Activated CD4-positive, alpha-beta T cell treated with anti-CD3 and anti-CD28 coated beads, Interleukin-2, amount 10 ng/mL, durations not matched to agents 7 days and 5 days (primary cell): ENCODE data around the gene CCR7. TPM values are rescaled to one million over a fixed set of nuclear protein-coding genes. Genes with fewer than 3 reads are reported as not detected.

Experiments
- CTCF ChIA-PET: fragments of 350-600 bp; sonication (Branson Sonifier 250); formaldehyde crosslinking; loops from one replicate; lab custom pipeline; 2021; ENCODE audit warnings: antibody characterized with exemption; lab: Charles Lee
- POLR2A ChIA-PET: fragments of 350-600 bp; sonication (Branson Sonifier 250); formaldehyde crosslinking; loops from one replicate; lab custom pipeline; 2021; ENCODE audit warnings: antibody characterized with exemption; lab: Charles Lee
- DNase-seq: peaks from one replicate; pipeline ENCODE4 v3.0.0-alpha.2; 2020
- H3K27ac Mint-ChIP-seq: one replicate; pipeline ENCODE4 v1.8.0; 2021; ENCODE audit warnings: mild to moderate bottlenecking, moderate library complexity, mixed read lengths
- H3K27me3 Mint-ChIP-seq: one replicate; pipeline ENCODE4 v1.8.0; 2021; ENCODE audit warnings: mixed read lengths
- H3K36me3 Mint-ChIP-seq: one replicate; pipeline ENCODE4 v1.8.0; 2021; ENCODE audit warnings: low read depth, mixed read lengths
- H3K4me1 Mint-ChIP-seq: one replicate; pipeline ENCODE4 v1.8.0; 2021; ENCODE audit warnings: mixed read lengths
- H3K4me3 Mint-ChIP-seq: one replicate; pipeline ENCODE4 v1.8.0; 2021; ENCODE audit warnings: mild to moderate bottlenecking, moderate library complexity, mixed read lengths
- H3K9me3 Mint-ChIP-seq: one replicate; pipeline ENCODE4 v1.8.0; 2021; ENCODE audit warnings: mixed read lengths
- total RNA-seq, 2 experiments: library from RNA; stranded (reverse); gene quantifications; one replicate each; pipeline ENCODE4 v1.2.3, GENCODE V29; 2021

Gene CCR7
- total RNA-seq, 2 experiments from 2014 or later: 281 to 323 TPM

DNA sequence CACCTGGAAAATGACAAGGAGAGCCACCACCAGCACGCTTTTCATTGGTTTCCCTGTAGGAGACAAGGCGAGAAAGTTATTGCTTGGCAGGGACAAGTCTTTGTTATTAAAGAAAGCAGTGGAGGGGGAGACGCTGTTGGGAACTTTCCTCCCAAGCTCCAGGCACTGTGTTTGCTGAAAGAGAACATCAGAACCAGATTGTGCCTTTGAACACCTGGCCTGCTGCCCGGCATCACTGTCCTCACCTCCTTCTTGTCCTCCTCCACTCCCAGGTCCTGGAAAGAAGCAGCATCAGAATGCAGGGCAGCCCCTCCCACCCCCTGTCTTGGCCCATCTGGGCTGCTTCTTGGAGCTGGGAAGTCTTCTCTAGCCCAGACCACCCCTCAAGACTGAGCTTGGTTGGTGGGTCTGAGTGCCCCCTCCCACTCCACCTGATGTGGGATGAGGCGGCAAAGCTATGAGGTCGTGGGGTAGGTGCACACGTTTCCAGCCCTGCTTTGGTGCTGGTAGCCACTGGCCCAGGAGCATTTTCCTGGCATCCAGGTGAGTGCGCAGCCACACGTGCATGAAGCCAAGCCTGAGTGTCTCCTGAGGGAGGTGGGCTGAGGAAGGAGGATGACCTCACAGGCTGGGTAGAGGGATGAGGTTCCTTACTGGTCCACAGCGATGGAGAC, 6.2 kb downstream of the CCR7 start:
- Mint-ChIP-seq H3K4me3 (peak overlapping the region; percentile 86), H3K36me3 (peaks cover 97% of the 10 kb centered on the region), H3K4me1 (peaks cover 85% of the 10 kb centered on the region), H3K9me3 (no peaks in the 10 kb centered on the region), H3K27ac (peak overlapping the region; percentile 89), H3K27me3 (no peaks in the 10 kb centered on the region)
- CTCF ChIA-PET: interaction anchor here (0.5 to 14.8 kb wide), 9 partner anchors 17 to 197 kb away, joined by 3 to 317 read pairs (median 4); partner anchors contain the start of gene IGFBP4
- DNase-seq: no peak
- POLR2A ChIA-PET: interaction anchor here (0.6 kb wide), 1 partner anchor 11 kb away, joined by 5 read pairs; no protein-coding TSS in a partner anchor

- Mint-ChIP-seq H3K36me3 (peaks cover 97% of the 10 kb centered on the region), H3K27me3 (no peaks in the 10 kb centered on the region), H3K27ac (peak overlapping the region; percentile 80), H3K4me3 (peak overlapping the region; percentile 86), H3K4me1 (peaks cover 91% of the 10 kb centered on the region), H3K9me3 (no peaks in the 10 kb centered on the region)
- POLR2A ChIA-PET: interaction anchor here (0.6 kb wide), 1 partner anchor 26 kb away, joined by 3 read pairs; no protein-coding TSS in a partner anchor
- CTCF ChIA-PET: interaction anchor here (0.6 to 14.8 kb wide), 5 partner anchors 17 to 195 kb away, joined by 3 to 317 read pairs (median 4); partner anchors contain the start of gene IGFBP4
- no peak for DNase-seq
These were observed 6.9 kb downstream of the CCR7 start for GRCh38 chr17:40558300-40558889.

GRCh38 chr17:40557531-40558299, 7.6 kb downstream of the CCR7 start:
- H3K4me3 Mint-ChIP-seq: peak overlapping the region; percentile 37
- no peaks in the 10 kb centered on the region for H3K27me3 Mint-ChIP-seq
- CTCF ChIA-PET: interaction anchor here (1.1 to 14.8 kb wide), 4 partner anchors 16 to 199 kb away, joined by 3 to 317 read pairs (median 6); no protein-coding TSS in a partner anchor
- H3K36me3 Mint-ChIP-seq: peaks cover 97% of the 10 kb centered on the region
- POLR2A ChIA-PET: interaction anchor here (0.6 kb wide), 1 partner anchor 26 kb away, joined by 3 read pairs; no protein-coding TSS in a partner anchor
- H3K27ac Mint-ChIP-seq: peak overlapping the region; percentile 87
- H3K9me3 Mint-ChIP-seq: no peaks in the 10 kb centered on the region
- DNase-seq: peak; percentile 19
- H3K4me1 Mint-ChIP-seq: peaks cover 93% of the 10 kb centered on the region

DNA sequence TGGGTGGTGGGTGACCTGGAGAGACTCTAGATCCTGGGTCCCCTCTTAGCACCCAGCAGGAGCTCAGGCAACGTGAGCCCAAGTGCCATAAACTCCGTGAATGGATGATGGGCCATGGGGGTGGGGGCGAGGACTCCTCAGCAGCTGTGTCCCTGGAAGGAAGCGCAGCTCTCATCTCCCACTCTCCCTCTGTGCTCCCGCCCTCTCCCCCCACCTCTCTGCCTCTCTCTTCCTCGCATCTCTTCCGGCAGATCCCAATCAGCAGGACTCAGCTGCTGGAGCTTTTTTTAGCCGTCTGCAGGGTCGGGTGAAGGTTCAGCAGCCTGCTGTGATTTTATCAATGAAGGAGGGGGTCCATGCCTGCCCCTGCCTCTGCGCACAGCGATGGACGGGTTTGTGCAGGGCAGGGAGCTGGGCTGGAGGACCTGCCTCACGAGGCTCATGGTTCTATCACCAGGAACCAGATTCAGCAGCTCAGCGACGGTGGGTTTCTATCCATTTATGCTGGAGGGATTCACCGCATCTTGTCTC, 8.3 kb downstream of the CCR7 start:
- H3K4me3 Mint-ChIP-seq: peak overlapping the region; percentile 9
- H3K4me1 Mint-ChIP-seq: peaks cover 94% of the 10 kb centered on the region
- H3K27ac Mint-ChIP-seq: peak overlapping the region; percentile 87
- H3K9me3 Mint-ChIP-seq: no peaks in the 10 kb centered on the region
- DNase-seq: no peak
- no peaks in the 10 kb centered on the region for H3K27me3 Mint-ChIP-seq
- POLR2A ChIA-PET: interaction anchor here (0.9 kb wide), 1 partner anchor 24 kb away, joined by 3 read pairs; no protein-coding TSS in a partner anchor
- CTCF ChIA-PET: interaction anchor here (1.0 to 14.8 kb wide), 3 partner anchors 12 to 199 kb away, joined by 3 to 317 read pairs (median 7); no protein-coding TSS in a partner anchor
- peaks cover 97% of the 10 kb centered on the region for H3K36me3 Mint-ChIP-seq

DNA sequence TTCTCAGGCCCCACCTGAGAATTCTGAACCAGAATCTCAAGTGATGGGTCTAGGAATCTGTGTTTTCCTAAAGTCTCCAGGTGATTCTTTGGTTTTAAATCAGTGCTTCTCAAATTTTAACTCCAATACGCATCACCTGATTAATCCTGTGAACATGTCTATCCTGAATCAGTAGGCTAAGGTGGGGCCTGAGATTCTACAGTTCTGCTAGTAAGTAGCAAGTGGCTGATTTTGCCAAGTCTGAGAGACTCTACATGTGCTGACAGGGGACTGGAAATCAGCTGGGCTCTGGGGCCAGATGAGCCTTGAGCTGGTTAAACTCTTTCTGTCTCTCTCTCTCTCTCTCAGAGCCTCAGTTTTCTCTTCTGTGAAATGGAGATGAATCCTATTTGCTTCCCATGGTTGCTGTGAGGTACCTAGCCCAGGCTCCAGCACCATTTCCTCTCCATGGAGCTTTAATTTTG, 9.0 kb downstream of the CCR7 start:
- no peaks in the 10 kb centered on the region for H3K27me3 Mint-ChIP-seq
- peak overlapping the region; percentile 87 for H3K27ac Mint-ChIP-seq
- H3K36me3 Mint-ChIP-seq: peaks cover 95% of the 10 kb centered on the region
- CTCF ChIA-PET: interaction anchor here (0.6 to 14.8 kb wide), 4 partner anchors 12 to 198 kb away, joined by 3 to 317 read pairs (median 5); no protein-coding TSS in a partner anchor
- POLR2A ChIA-PET: interaction anchor here (0.6 to 0.9 kb wide), 2 partner anchors 25 to 91 kb away, joined by 3 to 4 read pairs; no protein-coding TSS in a partner anchor
- no peaks in the 10 kb centered on the region for H3K9me3 Mint-ChIP-seq
- no peak for DNase-seq
- peak overlapping the region; percentile 43 for H3K4me3 Mint-ChIP-seq
- H3K4me1 Mint-ChIP-seq: peaks cover 95% of the 10 kb centered on the region

GRCh38 chr17:40555296-40556190, 9.7 kb downstream of the CCR7 start:
- peak overlapping the region; percentile 43 for H3K4me3 Mint-ChIP-seq
- H3K27me3 Mint-ChIP-seq: no peaks in the 10 kb centered on the region
- POLR2A ChIA-PET: interaction anchor here (0.6 to 0.9 kb wide), 2 partner anchors 26 to 91 kb away, joined by 3 to 4 read pairs; no protein-coding TSS in a partner anchor
- peaks cover 96% of the 10 kb centered on the region for H3K4me1 Mint-ChIP-seq
- DNase-seq: no peak
- CTCF ChIA-PET: interaction anchor here (0.6 to 14.8 kb wide), 6 partner anchors 14 to 193 kb away, joined by 3 to 317 read pairs (median 4); partner anchors contain the start of gene TOP2A
- peak overlapping the region; percentile 87 for H3K27ac Mint-ChIP-seq
- H3K36me3 Mint-ChIP-seq: peaks cover 93% of the 10 kb centered on the region
- no peaks in the 10 kb centered on the region for H3K9me3 Mint-ChIP-seq

GRCh38 chr17:40554646-40555295, 10.5 kb downstream of the CCR7 start:
- peaks cover 90% of the 10 kb centered on the region for H3K36me3 Mint-ChIP-seq
- CTCF ChIA-PET: interaction anchor here (1.0 to 14.8 kb wide), 9 partner anchors 13 to 200 kb away, joined by 3 to 317 read pairs (median 4); partner anchors contain the start of gene TOP2A
- H3K9me3 Mint-ChIP-seq: no peaks in the 10 kb centered on the region
- H3K27me3 Mint-ChIP-seq: no peaks in the 10 kb centered on the region
- H3K4me3 Mint-ChIP-seq: peak overlapping the region; percentile 66
- POLR2A ChIA-PET: interaction anchor here (0.6 kb wide), 1 partner anchor 132 kb away, joined by 15 read pairs; no protein-coding TSS in a partner anchor
- H3K4me1 Mint-ChIP-seq: peaks cover 98% of the 10 kb centered on the region
- H3K27ac Mint-ChIP-seq: peak overlapping the region; percentile 87
- DNase-seq: peak; percentile 21

- Mint-ChIP-seq H3K4me1 (peaks cover 98% of the 10 kb centered on the region), H3K36me3 (peaks cover 81% of the 10 kb centered on the region)
- POLR2A ChIA-PET: interaction anchor here (0.6 to 0.7 kb wide), 2 partner anchors 93 to 131 kb away, joined by 3 to 15 read pairs; partner anchors contain the start of gene SMARCE1
These were observed 11.4 kb downstream of the CCR7 start for GRCh38 chr17:40553694-40554534.

GRCh38 chr17:40552806-40553693, 12.2 kb downstream of the CCR7 start:
- CTCF ChIA-PET: interaction anchor here (1.0 to 14.8 kb wide), 7 partner anchors 9 to 193 kb away, joined by 3 to 317 read pairs (median 4); no protein-coding TSS in a partner anchor
- peak overlapping the region; percentile 86 for H3K27ac Mint-ChIP-seq
- H3K4me3 Mint-ChIP-seq: no peak overlapping the region
- POLR2A ChIA-PET: no interaction called here
- H3K27me3 Mint-ChIP-seq: no peaks in the 10 kb centered on the region
- H3K36me3 Mint-ChIP-seq: peaks cover 77% of the 10 kb centered on the region
- H3K9me3 Mint-ChIP-seq: no peaks in the 10 kb centered on the region
- DNase-seq: no peak
- peaks cover 98% of the 10 kb centered on the region for H3K4me1 Mint-ChIP-seq

More at GRCh38 chr17:40553694-40554534, 11.4 kb downstream of the CCR7 start:
- peak; percentile 30 for DNase-seq
- Mint-ChIP-seq H3K27me3 (no peaks in the 10 kb centered on the region), H3K9me3 (no peaks in the 10 kb centered on the region), H3K27ac (peak overlapping the region; percentile 86), H3K4me3 (peak overlapping the region; percentile 66)
- CTCF ChIA-PET: interaction anchor here (1.0 to 14.8 kb wide), 10 partner anchors 8 to 199 kb away, joined by 3 to 317 read pairs (median 4); partner anchors contain the start of gene TOP2A
